BLaER1 treated with 17β-estradiol and CSF1 and Interleukin-3, amounts not matched to agents 10 nM and 100 nM (cell line): Measurements from ENCODE around the gene PLGRKT.
"Not testable (repeated sequence)": the region's sequence is repeated elsewhere in the genome, so short reads cannot be mapped to it uniquely, and the experiment has no call there.

Source experiments
- H3K27ac ChIP-seq, 11 experiments: shearing (Covaris generic); formaldehyde crosslinking; 2 replicates each; pipeline ENCODE4 v1.8.1; 2022
- H3K27me3 ChIP-seq, 11 experiments: shearing (Covaris generic); formaldehyde crosslinking; 2 replicates each; pipeline ENCODE4 v1.8.1; 2022
- H3K36me3 ChIP-seq, 11 experiments: shearing (Covaris generic); formaldehyde crosslinking; 2 replicates each; pipeline ENCODE4 v1.8.1; 2022
- H3K4me1 ChIP-seq, 10 experiments: shearing (Covaris generic); formaldehyde crosslinking; 2 replicates each; pipeline ENCODE4 v1.8.1; 2022
- H3K4me2 ChIP-seq, 11 experiments: shearing (Covaris generic); formaldehyde crosslinking; 2 replicates each; pipeline ENCODE4 v1.8.1; 2022
- H3K4me3 ChIP-seq, 10 experiments: shearing (Covaris generic); formaldehyde crosslinking; 2 replicates each; pipeline ENCODE4 v1.8.1; 2022
- H3K9ac ChIP-seq, 11 experiments: shearing (Covaris generic); formaldehyde crosslinking; 2 replicates each; pipeline ENCODE4 v1.8.1; 2022
- H3K9me3 ChIP-seq, 11 experiments: shearing (Covaris generic); formaldehyde crosslinking; replicated peaks in 1 of 11; 2 replicates each; pipeline ENCODE4 v1.8.1; 2022
- H4K20me1 ChIP-seq, 11 experiments: shearing (Covaris generic); formaldehyde crosslinking; 2 replicates each; pipeline ENCODE4 v1.8.1; 2022
- Cebpa-rat ChIP-seq, 11 experiments: shearing (Covaris generic); IDR thresholded peaks; 2 replicates each; pipeline ENCODE4 v1.8.1; 2022

PLGRKT gene

GRCh38 chr9:5418481-5418880 lies 19.2 kb downstream of the PLGRKT start:
- Histone ChIP-seq H3K36me3 (peaks cover 0 to 16% (median 9%) of the 10 kb centered on the region in 11 experiments; a peak in 13 of 22 replicates), H3K27me3 (no peaks in the 10 kb centered on the region), H4K20me1 (no peaks in the 10 kb centered on the region), H3K9ac (no peak overlapping the region), H3K4me1 (peaks cover 0 to 9% (median 0%) of the 10 kb centered on the region in 10 experiments; a peak in 6 of 20 replicates), H3K4me2 (no peak overlapping the region), H3K27ac (no peak overlapping the region), H3K4me3 (no peak overlapping the region), H3K9me3 (peaks cover 0 to 16% (median 10%) of the 10 kb centered on the region in 11 experiments; a peak in 11 of 22 replicates)
- TF ChIP-seq Cebpa-rat (IDR thresholded peaks at IDR 0.05) = no peak

DNA sequence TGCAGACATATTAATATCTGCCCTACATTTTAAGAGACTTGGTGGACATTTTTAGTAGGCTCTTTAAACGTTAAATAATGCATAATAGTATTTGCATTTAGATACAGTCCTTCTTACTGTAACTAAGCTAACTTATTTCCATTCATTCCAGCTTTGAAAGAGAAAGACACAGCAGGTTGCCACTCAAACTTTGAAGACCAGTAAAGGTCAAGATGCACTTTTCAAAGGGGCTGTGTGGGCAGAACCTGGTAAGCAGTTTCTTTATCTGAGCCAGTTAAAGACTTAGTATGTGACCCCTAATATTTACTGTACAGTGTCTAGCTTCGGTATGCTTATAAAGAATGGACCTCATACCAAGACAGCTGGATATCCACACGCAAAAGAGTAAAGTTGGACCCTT lies 20.8 kb downstream of the PLGRKT start:
- H3K4me2 ChIP-seq = no peak overlapping the region
- no peaks in the 10 kb centered on the region for H4K20me1 ChIP-seq
- peaks cover 0 to 16% (median 9%) of the 10 kb centered on the region in 11 experiments; a peak in 13 of 22 replicates for H3K36me3 ChIP-seq
- H3K27ac ChIP-seq = no peak overlapping the region
- TF ChIP-seq Cebpa-rat (IDR thresholded peaks at IDR 0.05) = no peak
- H3K4me3 ChIP-seq = no peak overlapping the region
- no peak overlapping the region for H3K9ac ChIP-seq
- no peaks in the 10 kb centered on the region for H3K27me3 ChIP-seq
- peaks cover 0 to 9% (median 0%) of the 10 kb centered on the region in 10 experiments; a peak in 6 of 20 replicates for H3K4me1 ChIP-seq
- H3K9me3 ChIP-seq = peaks cover 0 to 19% (median 10%) of the 10 kb centered on the region in 11 experiments; a peak in 11 of 22 replicates

GRCh38 chr9:5408596-5408995 lies 29.1 kb downstream of the PLGRKT start:
- no peaks in the 10 kb centered on the region for H4K20me1 ChIP-seq
- peaks cover 4 to 20% (median 18%) of the 10 kb centered on the region in 11 experiments; a peak in 18 of 22 replicates for H3K36me3 ChIP-seq
- no peaks in the 10 kb centered on the region for H3K27me3 ChIP-seq
- peaks cover 45 to 62% (median 50%) of the 10 kb centered on the region in 11 experiments for H3K9me3 ChIP-seq
- no peak overlapping the region for H3K4me2 ChIP-seq
- TF ChIP-seq Cebpa-rat (IDR thresholded peaks at IDR 0.05) = no peak
- H3K4me3 ChIP-seq = no peak overlapping the region
- H3K4me1 ChIP-seq = no peaks in the 10 kb centered on the region
- H3K27ac ChIP-seq = no peak overlapping the region
- no peak overlapping the region for H3K9ac ChIP-seq

- Histone ChIP-seq H3K9me3 (peaks cover 17 to 38% (median 25%) of the 10 kb centered on the region in 11 experiments), H3K9ac (no peak overlapping the region), H3K4me1 (peaks cover 0 to 13% (median 9%) of the 10 kb centered on the region in 10 experiments; a peak in 17 of 20 replicates), H4K20me1 (no peaks in the 10 kb centered on the region), H3K4me2 (peak overlapping the region in 10 of 11 experiments; percentile 21 to 73 (median 44); a peak in 17 of 22 replicates), H3K4me3 (no peak overlapping the region), H3K27ac (no peak overlapping the region), H3K27me3 (no peaks in the 10 kb centered on the region), H3K36me3 (no peaks in the 10 kb centered on the region)
- no peak for TF ChIP-seq Cebpa-rat (IDR thresholded peaks at IDR 0.05)
Observed at GRCh38 chr9:5402217-5402616, 35.5 kb downstream of the PLGRKT start.

GRCh38 chr9:5397547-5397946 lies 40.2 kb downstream of the PLGRKT start:
- H3K4me3 ChIP-seq, H3K4me2 ChIP-seq, H3K27me3 ChIP-seq, H3K9ac ChIP-seq, H3K36me3 ChIP-seq, H4K20me1 ChIP-seq, H3K9me3 ChIP-seq, H3K27ac ChIP-seq: not testable (repeated sequence)
- H3K4me1 ChIP-seq = peaks cover 0 to 11% (median 8%) of the 10 kb centered on the region in 10 experiments; a peak in 17 of 20 replicates

- H3K9ac ChIP-seq = no peak overlapping the region
- no peaks in the 10 kb centered on the region; a peak in 1 of 20 replicates for H3K4me1 ChIP-seq
- H3K4me3 ChIP-seq = no peak overlapping the region
- H3K9me3 ChIP-seq = no peaks in the 10 kb centered on the region
- H3K36me3 ChIP-seq = no peaks in the 10 kb centered on the region
- TF ChIP-seq Cebpa-rat (IDR thresholded peaks at IDR 0.05) = no peak
- H3K27ac ChIP-seq = no peak overlapping the region
- no peaks in the 10 kb centered on the region for H4K20me1 ChIP-seq
- no peak overlapping the region for H3K4me2 ChIP-seq
- H3K27me3 ChIP-seq = no peaks in the 10 kb centered on the region
Observed at GRCh38 chr9:5395428-5395827, 42.3 kb downstream of the PLGRKT start.

DNA sequence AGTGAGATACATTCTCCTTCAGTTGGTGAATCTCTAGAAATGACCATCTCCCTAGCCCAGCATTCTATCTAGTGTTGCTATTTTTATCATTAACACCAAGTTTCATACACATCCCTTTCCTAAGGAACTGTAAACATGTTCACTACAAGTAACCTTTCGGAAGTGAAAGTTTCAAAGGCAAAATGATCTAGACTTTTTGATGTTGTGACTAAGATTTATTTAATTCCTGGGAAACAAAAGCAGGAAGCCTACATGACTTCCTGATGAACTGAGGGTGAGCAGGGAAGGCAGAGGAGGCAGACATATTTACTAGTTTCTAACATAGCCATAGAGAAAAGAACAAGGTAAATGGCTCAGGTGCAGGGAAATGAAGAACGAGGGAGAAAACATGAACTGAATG lies 43.7 kb downstream of the PLGRKT start:
- H3K4me1 ChIP-seq, H3K36me3 ChIP-seq, H3K27ac ChIP-seq, H3K9ac ChIP-seq, H4K20me1 ChIP-seq, H3K27me3 ChIP-seq, H3K4me3 ChIP-seq, H3K4me2 ChIP-seq, H3K9me3 ChIP-seq: not testable (repeated sequence)

- H4K20me1 ChIP-seq = no peaks in the 10 kb centered on the region
- H3K9me3 ChIP-seq = no peaks in the 10 kb centered on the region
Observed at GRCh38 chr9:5393497-5393896, 44.2 kb downstream of the PLGRKT start.

GRCh38 chr9:5392285-5392684 lies 45.4 kb downstream of the PLGRKT start:
- Histone ChIP-seq H3K4me3 (no peak overlapping the region), H3K9me3 (no peaks in the 10 kb centered on the region), H3K4me1 (peaks cover 0 to 19% (median 10%) of the 10 kb centered on the region in 10 experiments; a peak in 12 of 20 replicates), H3K27ac (no peak overlapping the region), H3K27me3 (no peaks in the 10 kb centered on the region), H3K4me2 (no peak overlapping the region), H3K9ac (no peak overlapping the region), H4K20me1 (no peaks in the 10 kb centered on the region), H3K36me3 (no peaks in the 10 kb centered on the region)
- no peak for TF ChIP-seq Cebpa-rat (IDR thresholded peaks at IDR 0.05)

More at GRCh38 chr9:5393497-5393896, 44.2 kb downstream of the PLGRKT start:
- no peak overlapping the region for H3K27ac ChIP-seq
- no peak overlapping the region for H3K4me2 ChIP-seq
- no peaks in the 10 kb centered on the region for H3K36me3 ChIP-seq
- no peak overlapping the region for H3K9ac ChIP-seq
- H3K4me1 ChIP-seq = peaks cover 0 to 14% (median 10%) of the 10 kb centered on the region in 10 experiments; a peak in 12 of 20 replicates
- no peaks in the 10 kb centered on the region for H3K27me3 ChIP-seq
- no peak overlapping the region for H3K4me3 ChIP-seq
- TF ChIP-seq Cebpa-rat (IDR thresholded peaks at IDR 0.05) = no peak

- Histone ChIP-seq H3K9ac (no peak overlapping the region), H3K27ac (peak overlapping the region in 1 of 11 experiments; percentile 1; a peak in 1 of 22 replicates), H3K4me3 (no peak overlapping the region), H4K20me1 (no peaks in the 10 kb centered on the region), H3K4me1 (peaks cover 0 to 19% (median 10%) of the 10 kb centered on the region in 10 experiments; a peak in 12 of 20 replicates), H3K36me3 (no peaks in the 10 kb centered on the region), H3K4me2 (peak overlapping the region in 7 of 11 experiments; percentile 14 to 58 (median 31); a peak in 12 of 22 replicates), H3K9me3 (no peaks in the 10 kb centered on the region), H3K27me3 (no peaks in the 10 kb centered on the region)
- no peak for TF ChIP-seq Cebpa-rat (IDR thresholded peaks at IDR 0.05)
Observed at GRCh38 chr9:5389109-5389732, 48.5 kb downstream of the PLGRKT start.
